HL-60/S4 (cell line): ENCODE measurements around the gene SYNE1.
"Not testable (repeated sequence)": the region's sequence is repeated elsewhere in the genome, so short reads cannot be mapped to it uniquely, and the experiment has no call there.

Source experiments
- in situ Hi-C: fragments of 300-500 bp; cut with MboI; formaldehyde crosslinking; loops from 2 replicates; pipeline ENCODE4 v1.14.3; 2022; ENCODE audit warnings: low sequenced_read_pairs

SYNE1 gene

DNA sequence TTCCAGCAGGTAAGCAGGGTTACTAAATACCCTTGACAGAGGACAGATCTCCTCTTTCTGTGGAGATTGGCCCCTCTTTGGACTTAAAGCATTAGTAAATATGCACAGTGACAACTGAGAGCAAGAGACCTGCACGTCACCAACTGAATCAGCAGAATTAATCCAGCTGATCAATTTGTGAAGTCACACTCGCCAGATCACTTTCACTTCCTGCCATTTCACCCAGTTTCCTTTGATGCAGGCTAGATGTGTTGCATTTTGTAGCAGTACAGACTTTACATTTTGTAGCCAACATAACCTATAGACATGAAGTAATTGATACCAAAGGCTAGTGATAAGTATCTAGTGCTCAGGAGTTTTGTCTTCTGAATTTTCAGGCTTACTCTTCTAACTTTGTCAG lies 11.9 kb downstream of the SYNE1 start:
- in situ Hi-C loops = no loop called here

GRCh38 chr6:152614776-152615175 lies 22.4 kb downstream of the SYNE1 start:
- in situ Hi-C loops = not testable (repeated sequence)

DNA sequence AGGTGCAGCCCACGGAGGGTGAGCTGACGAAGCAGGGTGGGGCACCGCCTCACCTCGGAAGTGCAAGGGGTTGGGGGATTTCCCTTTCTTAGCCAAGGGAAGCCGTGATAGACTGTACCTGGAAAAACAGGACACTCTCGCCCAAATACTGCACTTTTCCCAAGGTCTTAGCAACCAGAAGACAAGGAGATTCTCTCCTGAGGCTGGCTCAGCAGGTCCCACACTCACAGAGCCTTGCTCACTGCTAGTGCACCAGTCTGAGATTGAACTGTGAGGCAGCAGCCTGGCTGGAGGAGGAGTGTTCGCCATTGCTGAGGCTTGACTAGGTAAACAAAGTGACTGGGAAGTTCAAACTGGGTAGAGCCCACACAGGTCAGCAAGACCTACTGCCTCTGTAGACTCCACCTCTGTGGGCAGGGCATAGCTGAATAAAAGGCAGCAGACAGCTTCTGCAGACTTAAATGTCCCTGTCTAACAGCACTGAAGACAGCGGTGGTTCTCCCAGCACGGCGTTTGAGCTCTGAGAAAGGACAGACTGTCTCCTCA lies 28.0 kb downstream of the SYNE1 start:
- in situ Hi-C loops = no loop called here

- in situ Hi-C loops = no loop called here
Measured at GRCh38 chr6:152605941-152606340, 31.2 kb downstream of the SYNE1 start.

GRCh38 chr6:152605342-152605741 lies 31.8 kb downstream of the SYNE1 start:
- in situ Hi-C loops = no loop called here

DNA sequence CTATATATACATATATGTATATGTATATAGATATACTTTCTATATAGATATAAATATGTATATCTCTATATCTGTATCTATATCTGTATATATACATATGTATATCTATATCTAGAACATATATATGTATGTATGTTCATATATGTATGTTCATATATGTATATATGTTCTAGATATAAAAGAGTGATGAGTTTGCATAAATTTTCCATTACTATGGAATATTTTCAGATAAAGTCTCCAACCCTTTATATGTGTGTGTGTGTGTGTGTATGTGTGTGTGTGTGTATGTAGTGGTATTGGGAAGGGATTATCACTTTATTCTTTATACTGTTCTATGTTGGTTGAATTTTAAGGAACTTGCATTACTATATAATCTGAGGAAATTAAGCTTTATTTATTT lies 33.3 kb downstream of the SYNE1 start:
- in situ Hi-C loops = no loop called here

DNA sequence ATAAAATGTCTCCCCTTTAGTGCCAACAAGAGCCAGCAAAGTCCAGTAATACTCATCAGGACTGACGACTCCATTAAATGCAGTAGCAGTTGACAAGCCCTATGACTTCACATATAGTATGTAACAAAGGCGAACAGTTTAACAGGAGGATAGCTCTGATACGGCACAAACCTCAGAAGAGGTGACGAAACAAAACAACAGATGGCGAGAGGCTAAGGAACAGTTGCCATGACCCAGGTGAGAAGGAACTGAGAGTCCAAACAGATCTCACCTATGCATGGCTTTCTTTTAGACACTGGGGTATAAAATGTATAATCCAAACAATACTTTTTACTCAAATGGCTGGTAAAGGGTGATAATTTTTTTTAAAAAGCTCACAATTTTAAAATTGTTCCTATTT lies 37.1 kb downstream of the SYNE1 start:
- in situ Hi-C loops = no loop called here

DNA sequence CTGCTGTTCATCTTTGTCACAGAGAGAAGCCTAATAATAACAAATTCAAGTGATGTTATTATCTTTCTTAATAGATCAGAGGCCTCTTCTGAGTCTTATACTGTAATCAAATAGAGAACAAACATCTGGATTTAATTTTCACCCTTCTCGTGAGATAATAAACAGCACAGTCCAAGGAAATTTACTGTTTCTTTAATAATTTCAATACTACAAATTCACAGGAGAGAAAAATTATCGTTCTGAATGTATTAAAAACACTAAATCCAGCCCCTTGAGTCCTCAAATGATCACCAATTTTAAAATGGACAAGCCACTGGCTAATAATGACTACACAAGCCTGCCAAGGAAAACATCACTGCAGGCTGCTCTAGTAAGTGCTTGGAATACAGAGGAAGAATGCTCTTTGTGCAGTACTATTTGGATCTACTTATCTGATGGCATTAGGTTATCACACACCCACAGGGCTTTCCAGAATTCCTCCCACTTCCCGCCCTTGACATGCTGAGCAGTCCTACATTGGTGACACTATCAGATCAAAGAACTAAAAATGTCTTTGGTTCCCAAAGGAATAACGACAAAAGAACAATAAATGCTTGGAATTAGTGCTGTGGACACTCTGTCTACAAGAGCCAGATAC lies 38.1 kb downstream of the SYNE1 start:
- in situ Hi-C loops = no loop called here

- in situ Hi-C loops = no loop called here
Measured at GRCh38 chr6:152598421-152598820, 38.7 kb downstream of the SYNE1 start.

- in situ Hi-C loops = no loop called here
Measured at GRCh38 chr6:152596726-152597125, 40.4 kb downstream of the SYNE1 start.

DNA sequence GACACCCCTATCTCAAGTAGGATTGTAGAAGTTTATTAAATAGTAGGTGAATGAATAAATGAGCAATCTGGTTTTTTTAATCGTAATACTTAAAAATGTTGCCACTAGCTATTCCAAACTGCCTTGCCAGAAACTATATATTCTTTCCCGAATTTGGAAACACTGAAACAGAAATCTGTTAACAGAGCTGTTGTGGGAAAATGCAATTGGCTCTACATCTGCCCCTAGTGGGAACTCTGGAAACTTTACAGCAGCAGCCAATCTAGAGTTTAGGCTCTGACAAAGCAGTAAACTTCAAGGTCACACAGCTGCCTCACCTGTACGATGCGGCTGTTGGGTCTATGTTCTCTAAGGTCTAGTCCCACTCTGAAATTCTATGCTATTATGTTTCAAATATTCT lies 41.7 kb downstream of the SYNE1 start:
- in situ Hi-C loops = no loop called here

- in situ Hi-C loops = no loop called here
Measured at GRCh38 chr6:152594701-152595100, 42.5 kb downstream of the SYNE1 start.

DNA sequence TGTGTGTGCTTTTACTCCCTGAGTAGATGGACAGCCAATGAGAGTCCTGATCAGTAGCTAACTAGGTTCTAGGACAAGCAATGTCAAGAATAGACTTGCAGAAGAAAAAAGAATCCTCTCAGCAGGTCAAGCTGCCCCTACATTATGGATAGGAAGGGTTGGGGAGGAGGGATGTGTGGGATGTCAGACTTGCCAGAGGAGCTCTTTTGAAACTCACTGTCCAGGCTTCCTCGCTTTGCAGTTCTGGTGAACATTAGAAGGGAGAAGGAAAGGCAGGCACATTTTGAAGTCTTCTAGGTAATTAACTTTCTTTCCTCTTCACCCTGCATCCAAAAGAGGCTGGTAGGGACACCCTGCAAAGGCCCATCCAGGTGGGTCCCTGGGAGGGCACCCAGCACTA lies 48.7 kb downstream of the SYNE1 start:
- in situ Hi-C loops = no loop called here

DNA sequence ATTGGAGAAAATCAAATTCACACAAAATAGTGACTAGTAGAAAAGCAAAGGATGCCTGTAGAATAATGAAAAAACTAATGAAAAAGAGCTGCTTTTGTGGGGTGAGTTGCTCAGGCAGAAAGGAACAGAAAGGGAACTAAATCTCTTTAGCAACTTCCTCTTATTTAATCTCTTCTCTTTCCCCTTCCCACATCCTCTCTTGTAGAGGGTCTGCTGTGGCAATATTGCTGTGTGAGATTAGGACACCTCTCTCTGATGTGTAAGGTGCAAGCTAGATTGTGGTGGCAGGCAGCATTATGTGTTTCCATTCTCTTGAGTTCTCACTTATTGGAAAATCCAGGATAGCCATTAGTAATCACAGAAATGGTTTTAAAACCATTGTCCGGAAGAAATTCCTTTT lies 49.7 kb downstream of the SYNE1 start:
- in situ Hi-C loops = no loop called here

DNA sequence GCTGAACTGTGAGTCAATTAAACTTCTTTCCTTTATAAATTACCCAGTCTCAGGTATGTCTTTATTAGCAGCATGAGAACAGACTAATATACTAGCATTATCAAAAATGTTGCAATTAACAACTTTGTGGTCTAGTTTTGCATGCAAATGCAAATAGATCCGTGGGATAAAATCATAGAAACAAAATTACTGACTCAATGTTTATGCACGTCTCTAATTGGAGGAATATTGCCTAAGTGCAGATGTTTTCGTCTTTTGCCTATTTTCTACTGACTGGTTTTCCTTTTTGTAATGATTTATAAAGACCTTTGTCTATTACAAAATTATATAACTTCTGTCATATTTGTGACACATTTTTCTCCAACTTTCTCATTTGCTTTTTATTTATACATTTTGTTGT lies 51.9 kb downstream of the SYNE1 start:
- in situ Hi-C loops = no loop called here

- in situ Hi-C loops = no loop called here
Measured at GRCh38 chr6:152583888-152584287, 53.3 kb downstream of the SYNE1 start.

- in situ Hi-C loops = no loop called here
Measured at GRCh38 chr6:152576525-152576924, 60.6 kb downstream of the SYNE1 start.

DNA sequence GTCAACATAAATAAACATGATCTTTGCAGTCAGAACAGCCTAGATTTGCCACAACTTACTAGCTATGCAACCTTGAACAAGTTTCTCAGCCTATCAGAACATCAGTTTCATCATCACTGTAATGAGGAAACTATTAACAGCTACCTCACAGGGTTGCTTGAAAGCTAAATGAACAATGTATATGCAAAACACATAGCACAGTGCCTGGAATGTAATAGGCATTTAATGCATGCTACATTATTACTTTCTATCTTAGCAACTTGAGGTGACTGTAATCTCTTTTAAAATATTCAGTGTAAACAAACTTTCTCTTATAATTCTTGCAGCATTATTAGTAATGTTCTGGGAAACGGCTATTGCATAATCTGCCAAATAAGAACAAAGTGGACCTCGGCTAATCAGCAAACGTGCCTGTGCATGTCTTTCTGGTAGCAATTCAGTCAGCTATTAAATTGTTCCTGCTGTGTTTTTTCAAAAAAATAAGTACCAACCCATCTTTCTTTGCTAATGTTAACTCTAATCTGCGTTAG lies 61.5 kb downstream of the SYNE1 start:
- in situ Hi-C loops = no loop called here

DNA sequence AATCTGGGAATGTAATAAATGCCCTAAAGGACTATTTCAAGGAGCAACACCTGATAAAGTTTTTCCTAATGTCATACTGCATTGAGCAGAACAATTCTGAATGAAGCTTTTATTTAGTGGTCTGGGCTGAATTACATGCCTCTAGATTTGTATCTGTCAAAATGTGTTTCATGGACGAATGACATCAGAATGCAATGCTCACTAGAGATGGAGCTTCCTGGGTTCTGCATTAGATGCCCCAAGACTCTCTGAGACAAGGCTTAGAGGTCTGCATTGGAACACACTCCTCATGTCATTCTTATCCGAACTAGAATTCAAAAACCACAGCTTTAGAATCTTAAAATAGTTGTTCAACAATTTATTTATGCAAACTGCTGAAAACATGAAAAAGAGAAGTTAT lies 62.0 kb downstream of the SYNE1 start:
- in situ Hi-C loops = no loop called here

- in situ Hi-C loops = no loop called here
Measured at GRCh38 chr6:152573762-152574161, 63.4 kb downstream of the SYNE1 start.

- in situ Hi-C loops = no loop called here
Measured at GRCh38 chr6:152572338-152573088, 64.6 kb downstream of the SYNE1 start.

- in situ Hi-C loops = no loop called here
Measured at GRCh38 chr6:152571943-152572337, 65.2 kb downstream of the SYNE1 start.
